Measurements from ENCODE around the gene SIX3. TPM values are rescaled to one million over a fixed set of nuclear protein-coding genes. Genes with fewer than 3 reads are reported as not detected.

SIX3 gene
- total and polyA plus RNA-seq, 2 of the 4 experiments (the other 2 are of a cell fraction), result not detected

DNA sequence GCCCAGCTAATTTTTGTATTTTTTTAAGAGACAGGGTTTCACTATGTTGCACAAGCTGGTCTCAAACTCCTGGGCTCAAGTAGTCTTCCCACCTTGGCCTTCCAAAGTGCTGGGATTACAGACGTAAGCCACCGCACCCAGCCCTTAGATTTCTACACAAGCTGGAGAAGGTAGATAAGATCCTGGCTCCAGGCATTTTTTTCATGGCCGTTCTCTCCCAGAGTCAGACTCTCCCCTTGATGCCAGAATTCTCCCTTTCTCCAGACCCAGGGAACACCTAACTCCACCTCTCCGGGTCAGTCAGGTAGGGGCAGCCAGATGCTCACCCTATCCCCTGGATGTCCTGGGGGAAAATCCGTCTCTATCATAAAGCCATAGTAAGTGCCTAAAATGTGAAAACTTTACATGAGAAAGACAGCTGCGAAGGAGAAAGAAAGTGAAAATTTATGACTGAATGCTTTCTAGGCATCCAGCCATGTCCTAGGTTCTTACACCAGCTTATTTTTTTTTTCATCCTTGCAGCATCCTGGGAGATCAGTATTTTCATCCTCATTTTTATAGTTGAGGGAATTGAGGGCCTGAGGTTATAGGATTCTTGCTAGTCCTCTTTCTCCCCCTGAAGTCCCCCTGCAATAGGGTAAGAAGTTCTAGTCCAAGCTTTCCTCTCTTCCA is 16.3 kb downstream of the SIX3 start (continued):
- no peak for TF ChIP-seq CHD1 (IDR thresholded peaks at IDR 0.05; ENCODE audit: low read depth, low read length)

DNA sequence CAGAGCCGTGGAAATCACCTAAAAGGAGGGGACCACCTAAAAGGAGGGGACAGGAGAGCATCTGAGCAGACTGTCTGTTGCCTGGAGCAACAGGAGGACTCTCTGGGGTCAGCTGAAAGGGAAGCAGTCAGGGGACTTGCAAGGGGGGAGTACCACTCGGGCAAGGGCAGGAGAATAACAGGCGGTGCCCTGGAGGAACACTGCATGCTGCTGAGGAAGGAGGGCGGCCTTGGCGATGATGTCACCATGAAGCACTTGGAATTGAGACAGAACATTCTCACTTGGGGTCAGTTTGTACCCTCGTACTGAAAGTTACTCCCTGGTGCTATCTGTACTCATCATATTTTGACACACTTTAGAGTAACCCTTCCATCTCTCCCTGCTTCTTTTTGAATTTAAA is 18.4 kb downstream of the SIX3 start:
- no peak overlapping the region for H3K18ac ChIP-seq (ENCODE audit: low read depth, low read length)
- in situ Hi-C loops (cut with MboI; ENCODE audit: low sequenced_read_pairs) (loop anchor here (10.0 to 25.0 kb wide), 3 partner anchors 473 to 915 kb away; no protein-coding TSS in a partner anchor), intact Hi-C loops (cut with micrococcal nuclease) (loop anchor here (10.0 kb wide), 1 partner anchor 665 kb away; no protein-coding TSS in a partner anchor), dilution Hi-C loops (cut with HindIII; ENCODE audit: low sequenced_read_pairs, unreplicated experiment) (no loop called here)
- no peak overlapping the region for H4K8ac ChIP-seq (ENCODE audit: low read depth in 2 of 2, low read length in 2 of 2)
- no peak for DNase-seq
- H3K4ac ChIP-seq (ENCODE audit: low read depth, low read length), result no peak overlapping the region
- 76% methylated on average over 5 of the region's 6 CpGs; no CpG with 5 or more reads in 1 of the 2 experiments for WGBS, 2 experiments (ENCODE audit: extremely low coverage in 2 of 2, insufficient read length in 1 of 2)
- H2AFZ ChIP-seq (replicated peaks; ENCODE audit: low read length, poor library complexity), result peak overlapping the region; percentile 64
- peak overlapping the region; percentile 48 for H2AK9ac ChIP-seq (replicated peaks; ENCODE audit: low read depth, low read length, poor library complexity)
- ChIA-PET CTCF (no interaction called here), POLR2A (ENCODE audit: unreplicated experiment) (no interaction called here)
- TF ChIP-seq NFE2L2 (IDR thresholded peaks at IDR 0.05; ENCODE audit: low read depth, low read length), result no peak
- TF ChIP-seq FOS (IDR thresholded peaks at IDR 0.05; ENCODE audit: low read depth, low read length), result no peak
- TF ChIP-seq, protein P1, sequence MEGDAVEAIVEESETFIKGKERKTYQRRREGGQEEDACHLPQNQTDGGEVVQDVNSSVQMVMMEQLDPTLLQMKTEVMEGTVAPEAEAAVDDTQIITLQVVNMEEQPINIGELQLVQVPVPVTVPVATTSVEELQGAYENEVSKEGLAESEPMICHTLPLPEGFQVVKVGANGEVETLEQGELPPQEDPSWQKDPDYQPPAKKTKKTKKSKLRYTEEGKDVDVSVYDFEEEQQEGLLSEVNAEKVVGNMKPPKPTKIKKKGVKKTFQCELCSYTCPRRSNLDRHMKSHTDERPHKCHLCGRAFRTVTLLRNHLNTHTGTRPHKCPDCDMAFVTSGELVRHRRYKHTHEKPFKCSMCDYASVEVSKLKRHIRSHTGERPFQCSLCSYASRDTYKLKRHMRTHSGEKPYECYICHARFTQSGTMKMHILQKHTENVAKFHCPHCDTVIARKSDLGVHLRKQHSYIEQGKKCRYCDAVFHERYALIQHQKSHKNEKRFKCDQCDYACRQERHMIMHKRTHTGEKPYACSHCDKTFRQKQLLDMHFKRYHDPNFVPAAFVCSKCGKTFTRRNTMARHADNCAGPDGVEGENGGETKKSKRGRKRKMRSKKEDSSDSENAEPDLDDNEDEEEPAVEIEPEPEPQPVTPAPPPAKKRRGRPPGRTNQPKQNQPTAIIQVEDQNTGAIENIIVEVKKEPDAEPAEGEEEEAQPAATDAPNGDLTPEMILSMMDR (conservative IDR thresholded peaks at IDR 0.05; ENCODE audit: low read depth, low read length), result no peak
- TF ChIP-seq, protein P2, sequence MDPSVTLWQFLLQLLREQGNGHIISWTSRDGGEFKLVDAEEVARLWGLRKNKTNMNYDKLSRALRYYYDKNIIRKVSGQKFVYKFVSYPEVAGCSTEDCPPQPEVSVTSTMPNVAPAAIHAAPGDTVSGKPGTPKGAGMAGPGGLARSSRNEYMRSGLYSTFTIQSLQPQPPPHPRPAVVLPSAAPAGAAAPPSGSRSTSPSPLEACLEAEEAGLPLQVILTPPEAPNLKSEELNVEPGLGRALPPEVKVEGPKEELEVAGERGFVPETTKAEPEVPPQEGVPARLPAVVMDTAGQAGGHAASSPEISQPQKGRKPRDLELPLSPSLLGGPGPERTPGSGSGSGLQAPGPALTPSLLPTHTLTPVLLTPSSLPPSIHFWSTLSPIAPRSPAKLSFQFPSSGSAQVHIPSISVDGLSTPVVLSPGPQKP (IDR thresholded peaks at IDR 0.05; ENCODE audit: borderline replicate concordance, low read depth, low read length), result no peak
- TF ChIP-seq RAD21 (IDR thresholded peaks at IDR 0.05; ENCODE audit: low read length), result no peak
- no peak for TF ChIP-seq BHLHE40 (IDR thresholded peaks at IDR 0.05; ENCODE audit: low read depth, low read length)
- TF ChIP-seq MAZ (IDR thresholded peaks at IDR 0.05; ENCODE audit: borderline replicate concordance, low read depth, low read length), result no peak
- no peak for TF ChIP-seq CEBPB (IDR thresholded peaks at IDR 0.05; ENCODE audit: low read depth, low read length)
- TF ChIP-seq RCOR1 (IDR thresholded peaks at IDR 0.05; ENCODE audit: insufficient replicate concordance, low read length), result no peak
- TF ChIP-seq, protein P3, sequence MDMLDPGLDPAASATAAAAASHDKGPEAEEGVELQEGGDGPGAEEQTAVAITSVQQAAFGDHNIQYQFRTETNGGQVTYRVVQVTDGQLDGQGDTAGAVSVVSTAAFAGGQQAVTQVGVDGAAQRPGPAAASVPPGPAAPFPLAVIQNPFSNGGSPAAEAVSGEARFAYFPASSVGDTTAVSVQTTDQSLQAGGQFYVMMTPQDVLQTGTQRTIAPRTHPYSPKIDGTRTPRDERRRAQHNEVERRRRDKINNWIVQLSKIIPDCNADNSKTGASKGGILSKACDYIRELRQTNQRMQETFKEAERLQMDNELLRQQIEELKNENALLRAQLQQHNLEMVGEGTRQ (IDR thresholded peaks at IDR 0.05; ENCODE audit: low read depth, low read length), result no peak
- no peak for TF ChIP-seq CHD1 (IDR thresholded peaks at IDR 0.05; ENCODE audit: low read depth, low read length)
- TF ChIP-seq POLR2A (IDR thresholded peaks at IDR 0.05; ENCODE audit: low read depth, low read length), result no peak
- H3K23ac ChIP-seq (ENCODE audit: low read depth, low read length), result no peak overlapping the region
- no peak overlapping the region for H4K91ac ChIP-seq (ENCODE audit: insufficient read depth, low read depth, low read length)
- no peak overlapping the region for H3K4me3 ChIP-seq (ENCODE audit: insufficient read depth, low read depth, low read length)
- H4K20me1 ChIP-seq (ENCODE audit: insufficient read depth, low read length), result peaks cover 5% of the 10 kb centered on the region
- H3K27me3 ChIP-seq (ENCODE audit: control insufficient read depth, insufficient read depth, low read length), result peaks cover 33% of the 10 kb centered on the region
- no peak overlapping the region for H2BK20ac ChIP-seq (ENCODE audit: low read depth, low read length)
- no peaks in the 10 kb centered on the region for H3K36me3 ChIP-seq (ENCODE audit: control insufficient read depth, insufficient read depth, low read length)
- no peak overlapping the region for H2BK15ac ChIP-seq (ENCODE audit: low read depth, low read length)
- no peak overlapping the region for H2BK120ac ChIP-seq (ENCODE audit: low read depth, low read length)
- no peak overlapping the region for H3K14ac ChIP-seq (replicated peaks; ENCODE audit: low read depth, low read length)
- H4K5ac ChIP-seq (ENCODE audit: low read depth, low read length), result no peak overlapping the region
- H2AK5ac ChIP-seq (ENCODE audit: low read depth, low read length), result no peak overlapping the region
- no peak overlapping the region for H2BK5ac ChIP-seq (ENCODE audit: low read depth, low read length, poor library complexity, severe bottlenecking)
- peaks cover 6% of the 10 kb centered on the region; the same call in 1 of the 2 replicates for H3K9me1 ChIP-seq (ENCODE audit: insufficient read depth, low read length)
- BruUV-seq (replicated peaks), result no TSS peak
- H3K56ac ChIP-seq (ENCODE audit: extremely low read depth, insufficient read depth, low read length), result no peak overlapping the region
- no peaks in the 10 kb centered on the region for H3K79me1 ChIP-seq (ENCODE audit: low read depth in 1 of 2, low read length in 2 of 2)
- H3K4me1 ChIP-seq (ENCODE audit: control insufficient read depth, insufficient read depth, low read length), result no peaks in the 10 kb centered on the region
- H3K4me2 ChIP-seq (ENCODE audit: low read depth, low read length), result no peak overlapping the region
- no peak overlapping the region for H3K9ac ChIP-seq (ENCODE audit: low read depth, low read length)
- ATAC-seq (ENCODE audit: low read depth), result no peak
- no peak overlapping the region for H3K27ac ChIP-seq (ENCODE audit: insufficient read depth, low read length)
- H3K9me3 ChIP-seq (ENCODE audit: control insufficient read depth, insufficient read depth, low read length), result no peaks in the 10 kb centered on the region
